GM21786 (cell line): ENCODE data around the gene ATP2B3.

ENCODE experiments used
- ATAC-seq: cut with Tn5 transposase; IDR thresholded peaks from one replicate; pipeline ENCODE4 v1.9.1; 2021; ENCODE audit not compliant: unreplicated experiment

The ATP2B3 gene

DNA sequence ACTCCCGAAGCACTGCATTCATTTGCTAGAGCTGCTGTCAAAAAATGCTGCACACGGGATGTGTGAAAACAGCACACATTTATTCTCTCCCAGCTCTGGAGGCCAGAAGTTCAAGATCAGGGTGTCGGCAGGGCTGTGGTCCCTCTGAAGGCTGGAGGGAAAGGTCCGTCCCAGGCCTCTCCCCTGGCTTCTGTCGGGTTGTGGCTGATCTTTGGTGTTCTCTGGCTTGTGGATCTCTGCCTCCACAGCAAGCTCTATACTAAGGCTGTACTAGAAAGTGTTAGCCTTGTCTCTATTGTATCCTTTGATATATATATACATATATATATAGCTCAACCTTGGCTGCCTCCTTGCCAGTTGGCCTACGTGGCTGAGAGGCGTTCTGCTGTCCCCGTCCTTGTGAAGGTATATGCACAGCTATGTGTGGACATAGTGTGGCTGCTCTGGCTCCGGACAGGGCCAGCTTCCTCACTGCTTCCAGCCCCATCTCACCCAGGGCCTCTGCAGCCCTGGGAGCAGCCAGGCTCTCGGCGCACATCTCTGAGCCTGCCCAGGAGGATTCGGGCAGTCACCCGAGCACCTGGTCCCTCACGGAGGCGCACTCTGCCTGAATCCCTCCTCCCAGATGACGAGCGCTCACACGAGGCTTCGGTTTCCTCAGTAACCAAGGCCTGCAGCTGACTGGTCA lies 114.6 kb downstream of the ATP2B3 start:
- ATAC-seq = no peak
